Cerebellar nuclear complex (tissue), 1 donor: ENCODE results near the gene SYCP2L.
"Not testable (repeated sequence)": the region's sequence is repeated elsewhere in the genome, so short reads cannot be mapped to it uniquely, and the experiment has no call there.

ENCODE experiments used
- DNase-seq, 2 experiments: peaks; one replicate each; lab custom pipeline; 2025; lab: John Stamatoyannopoulos, UW

The SYCP2L gene

DNA sequence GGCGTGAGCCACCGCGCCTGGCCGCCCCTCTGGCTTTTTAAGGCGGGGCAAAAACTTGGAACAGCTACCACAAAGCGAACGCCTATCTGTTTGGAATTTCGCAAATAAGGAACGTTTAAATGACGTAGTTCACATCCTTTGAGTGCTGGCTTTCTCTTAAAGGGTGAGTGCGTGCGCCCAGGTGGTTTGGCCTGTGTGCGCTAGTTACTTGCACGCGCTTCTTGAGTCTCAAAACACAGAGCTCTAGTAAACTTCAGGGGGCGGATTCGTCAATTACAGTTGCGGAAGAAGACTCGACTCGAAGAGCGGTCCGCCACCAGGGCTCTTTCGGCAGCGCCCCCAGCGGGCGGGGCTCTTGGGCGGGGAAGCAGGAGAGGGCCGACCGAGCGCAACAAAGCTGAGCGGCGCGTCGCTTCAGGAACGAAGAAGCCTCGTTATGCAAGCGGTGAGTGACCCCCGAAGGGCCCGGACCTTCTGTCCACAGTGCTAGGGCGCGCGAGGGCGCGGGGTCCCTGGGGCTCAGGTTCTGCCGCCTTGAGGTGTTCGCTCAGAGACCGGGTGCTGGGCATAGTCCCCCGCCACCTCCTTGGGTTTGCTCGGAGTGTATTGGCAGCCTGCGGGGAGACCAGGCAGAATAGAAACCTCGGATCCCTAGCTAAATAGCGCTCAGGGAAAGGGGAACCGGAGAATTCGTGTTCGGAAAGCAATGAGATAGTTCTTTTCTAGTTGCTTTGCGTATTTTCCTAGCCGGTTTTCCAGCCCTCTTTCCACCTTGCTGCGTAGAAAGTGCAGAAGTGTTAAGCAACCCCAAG lies at the start of gene SYCP2L:
Gene SYCP2L (plus strand): TSS at position 362 of the 812 bp plus-strand sequence. CDS start 75 bp downstream, at position 437.
- DNase-seq: no peak

DNA sequence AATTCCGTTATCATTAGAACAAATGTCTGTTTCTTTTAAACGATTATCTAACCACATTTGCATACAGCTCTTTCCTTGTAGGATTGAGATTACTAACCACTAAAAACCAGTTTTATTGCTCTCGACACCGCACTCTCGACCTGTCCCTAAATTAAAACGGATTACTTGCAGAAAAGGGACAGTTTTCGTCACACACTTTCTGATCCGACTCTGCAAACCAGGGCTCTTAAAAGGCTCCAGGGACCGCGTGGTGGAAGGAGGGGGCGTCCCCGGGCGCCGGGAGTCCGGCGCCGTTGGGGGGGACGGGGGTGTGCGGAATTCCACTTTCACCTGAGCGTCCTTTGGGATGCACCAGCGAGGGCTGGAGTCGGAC lies 49.2 kb upstream of the SYCP2L start:
- no peak for DNase-seq

GRCh38 chr6:10837995-10838793 lies 48.7 kb upstream of the SYCP2L start, which contains the start of gene MAK:
TSS of gene MAK (minus strand) at chr6:10838539. CDS start at chr6:10830648, 7,891 bp downstream.
- DNase-seq: no peak

GRCh38 chr6:10838794-10839333 lies 48.0 kb upstream of the SYCP2L start:
- no peak for DNase-seq

GRCh38 chr6:10843554-10843953 lies 43.3 kb upstream of the SYCP2L start:
- no peak for DNase-seq

- DNase-seq: no peak
Measured at GRCh38 chr6:10847684-10848083, 39.2 kb upstream of the SYCP2L start.

- DNase-seq: no peak
Measured at GRCh38 chr6:10849901-10850300, 37.0 kb upstream of the SYCP2L start.

DNA sequence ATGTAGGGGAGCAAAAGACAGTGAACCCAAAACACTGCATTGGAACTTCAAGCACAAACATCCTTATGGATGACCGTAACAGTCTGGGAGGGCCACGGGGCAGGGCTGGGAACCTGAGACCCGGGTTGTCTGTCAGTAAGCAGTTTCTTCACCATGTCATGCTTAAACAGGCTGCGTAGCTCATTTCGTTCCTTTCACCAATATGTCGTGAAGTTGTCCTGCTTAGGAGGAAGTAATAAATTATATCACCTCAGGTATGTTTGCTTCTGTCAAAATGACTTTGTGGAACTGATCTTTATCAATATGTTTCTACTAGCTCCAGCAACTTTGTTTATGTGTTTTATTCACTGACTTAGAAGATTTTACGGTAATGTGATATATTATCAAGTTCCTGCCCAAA lies 36.1 kb upstream of the SYCP2L start:
- DNase-seq: no peak

GRCh38 chr6:10852361-10852960 lies 34.4 kb upstream of the SYCP2L start:
- no peak for DNase-seq

GRCh38 chr6:10853849-10854300 lies 33.0 kb upstream of the SYCP2L start:
- not testable (repeated sequence) for DNase-seq

DNA sequence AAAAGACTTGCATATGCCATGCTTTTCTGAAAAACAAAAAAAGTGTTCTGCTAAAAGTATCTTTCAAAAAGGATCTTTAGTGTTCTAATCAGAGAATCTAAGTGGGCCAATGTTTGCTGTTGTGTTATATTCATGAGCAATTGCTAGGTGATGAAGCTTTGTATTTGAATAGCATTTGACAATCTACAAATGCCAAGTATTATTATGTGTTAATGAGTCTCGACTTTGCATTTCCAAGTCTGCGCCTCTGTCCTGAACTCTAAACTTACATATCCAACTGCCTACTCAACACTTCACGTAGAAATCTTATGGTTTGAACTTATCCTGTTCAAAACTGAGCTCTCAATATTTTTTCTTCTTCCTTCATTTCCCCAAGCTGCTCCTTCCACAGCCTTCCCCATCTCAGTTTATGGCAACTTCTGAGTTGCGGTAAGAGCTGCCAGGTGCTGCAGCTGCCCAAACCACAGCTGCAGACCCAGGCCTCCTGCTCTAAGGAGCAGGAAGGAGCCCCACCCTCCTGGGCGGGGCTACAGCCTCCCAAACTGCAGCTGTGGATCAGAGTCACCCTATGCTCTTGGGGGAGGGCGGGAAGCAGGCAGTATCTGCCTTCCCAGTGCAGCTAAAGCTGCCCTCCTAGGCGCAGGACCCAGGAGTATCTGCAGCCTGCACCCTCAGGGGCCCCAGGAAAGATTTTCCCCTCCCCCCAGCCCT lies 31.8 kb upstream of the SYCP2L start:
- DNase-seq: no peak

DNA sequence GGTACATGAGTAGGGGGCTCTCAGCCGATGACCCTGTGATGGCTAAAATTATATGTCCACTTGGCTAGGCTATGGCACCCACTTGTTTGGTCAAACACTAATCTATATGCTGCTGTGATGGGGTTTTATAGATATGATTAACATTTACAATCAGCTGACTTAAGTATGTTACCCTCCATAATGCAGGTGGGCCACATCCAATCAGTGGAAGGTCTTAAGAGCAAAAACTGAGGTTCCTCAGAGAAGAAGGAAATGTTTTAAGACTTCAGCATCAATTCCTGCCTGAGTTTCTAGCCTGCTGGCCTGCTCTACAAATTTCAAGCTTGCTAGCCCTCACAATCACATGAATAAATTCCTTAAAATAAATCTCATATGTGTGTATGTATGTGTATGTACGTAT lies 29.6 kb upstream of the SYCP2L start:
- no peak for DNase-seq

DNA sequence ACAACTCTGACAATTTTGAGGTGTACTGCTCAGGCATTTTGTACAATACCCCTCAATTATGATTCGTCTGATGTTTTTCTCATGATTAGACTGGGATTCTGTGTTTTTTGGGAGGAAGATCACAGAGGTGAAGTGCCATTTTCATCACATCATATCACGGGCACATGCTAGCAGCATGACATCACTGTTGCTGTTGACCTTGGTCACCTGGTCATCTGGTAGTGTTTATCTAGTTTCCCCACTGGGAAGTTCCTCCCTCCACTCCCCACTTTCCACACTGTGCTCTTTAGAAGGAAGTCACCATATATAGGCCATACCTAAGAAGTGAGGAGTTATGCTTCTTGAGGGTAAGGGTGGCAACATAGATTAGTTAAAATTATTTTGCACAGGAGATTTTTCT lies 25.8 kb upstream of the SYCP2L start:
- no peak for DNase-seq

DNA sequence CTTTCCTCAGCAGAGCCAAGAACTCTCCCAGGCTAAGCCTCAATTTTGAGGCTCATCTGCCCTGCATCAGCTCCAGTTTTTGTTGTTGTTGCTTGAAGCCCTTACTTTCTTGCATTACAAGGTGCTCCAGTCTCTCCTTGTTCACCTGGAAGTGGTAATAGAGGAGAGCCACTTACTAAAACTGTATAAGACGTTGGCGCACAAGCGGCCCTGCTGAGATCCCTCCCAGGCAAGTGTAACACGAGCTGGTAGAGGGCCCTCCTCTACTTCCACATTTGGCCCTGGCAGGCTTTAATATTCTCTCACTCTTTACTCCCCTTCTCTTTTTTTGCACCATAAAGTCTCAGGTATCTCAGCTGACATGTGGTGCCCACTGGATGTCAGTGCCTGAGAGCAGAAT lies 24.5 kb upstream of the SYCP2L start:
- no peak for DNase-seq

- DNase-seq: not testable (repeated sequence)
Measured at GRCh38 chr6:10863031-10863430, 23.8 kb upstream of the SYCP2L start.

- DNase-seq: not testable (repeated sequence)
Measured at GRCh38 chr6:10866709-10867108, 20.1 kb upstream of the SYCP2L start.

DNA sequence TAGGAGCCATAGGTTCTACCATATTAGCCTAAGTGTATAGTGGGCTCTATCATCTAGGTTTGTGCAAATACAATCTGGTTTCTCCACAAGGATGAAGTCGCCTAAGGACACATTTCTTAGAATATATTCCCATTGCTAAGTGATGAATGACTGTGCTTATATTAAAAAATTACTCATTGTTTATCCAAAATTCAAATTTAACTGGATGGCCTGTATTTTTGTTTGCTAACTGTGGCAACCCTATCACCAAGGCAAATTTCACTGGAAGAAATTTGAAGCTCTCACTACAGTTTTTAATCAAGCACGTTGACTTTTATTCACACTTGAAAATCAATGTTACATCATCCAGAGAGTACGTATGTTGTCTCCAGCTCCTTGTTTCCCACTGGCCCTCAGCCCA lies 18.9 kb upstream of the SYCP2L start:
- DNase-seq: no peak

GRCh38 chr6:10873374-10873773 lies 13.5 kb upstream of the SYCP2L start:
- DNase-seq: no peak

DNA sequence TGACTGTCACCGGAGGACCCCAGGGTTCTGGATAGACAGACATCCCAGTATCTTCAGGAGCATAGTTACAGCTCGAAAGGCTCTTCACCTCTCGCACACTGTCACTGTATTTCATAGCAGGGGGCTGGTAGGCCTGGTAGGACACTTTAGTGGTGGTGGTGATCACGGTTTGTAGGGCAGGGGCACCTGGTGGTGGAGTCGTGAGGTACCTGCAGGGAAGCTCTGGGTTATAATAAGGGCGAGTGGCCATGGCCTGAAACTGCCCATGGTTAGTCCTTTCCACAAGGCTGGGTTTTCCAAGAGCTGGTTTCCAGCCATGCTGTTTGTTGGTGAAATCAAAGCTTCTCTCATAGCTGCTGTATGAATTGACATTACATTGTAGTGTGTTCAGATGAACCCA lies 12.6 kb upstream of the SYCP2L start:
- DNase-seq: no peak

DNA sequence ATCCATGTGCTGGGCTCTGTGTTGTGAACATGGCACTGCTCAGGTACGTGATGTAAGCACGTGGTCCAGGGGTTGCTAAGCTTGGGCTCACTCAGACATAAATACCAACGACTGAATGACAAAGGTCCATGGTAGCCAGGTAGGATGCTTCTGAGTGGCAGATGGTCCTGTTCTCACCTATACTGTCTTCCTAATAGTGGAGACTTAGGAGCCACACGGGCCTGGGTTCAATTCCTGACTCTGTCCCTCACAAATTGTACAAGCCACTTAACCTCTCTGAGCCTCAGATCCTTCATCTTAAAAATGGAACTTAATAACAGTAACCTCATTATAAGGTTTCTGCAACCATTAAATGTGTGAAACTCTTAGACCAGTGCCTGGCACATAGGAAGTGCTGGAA lies 11.8 kb upstream of the SYCP2L start:
- no peak for DNase-seq

- DNase-seq: no peak
Measured at GRCh38 chr6:10877012-10877411, 9.8 kb upstream of the SYCP2L start.

DNA sequence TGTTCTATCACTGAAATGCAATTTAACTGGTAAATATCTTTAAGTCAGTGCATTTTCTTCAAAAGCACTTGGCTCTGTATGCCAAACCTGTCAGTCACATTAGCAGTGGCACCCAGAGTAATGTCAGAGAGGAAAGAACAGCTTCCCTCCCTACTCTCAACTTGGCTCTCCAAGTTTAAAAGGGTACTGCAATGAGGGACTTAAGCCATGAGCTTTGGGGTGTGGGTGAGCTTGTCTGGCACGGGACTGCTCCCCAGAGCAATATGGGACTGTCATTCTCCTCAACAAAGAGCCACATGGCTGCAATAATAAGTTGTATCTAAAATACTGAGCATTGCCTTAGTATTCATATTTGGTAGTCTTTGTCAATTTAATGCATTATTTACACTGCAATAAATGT lies 9.0 kb upstream of the SYCP2L start:
- no peak for DNase-seq
